Astrocyte (in vitro differentiated cells and primary cell): ENCODE data around the gene COBL.

Source experiments
- EZH2 ChIP-seq: IDR thresholded peaks from 2 replicates; pipeline ENCODE4 v1.6.1; 2012; ENCODE audit warnings: mild to moderate bottlenecking, low read length, inconsistent platforms; ENCODE audit not compliant: insufficient read depth
- TF ChIP-seq, protein P1 (sequence below): IDR thresholded peaks from 2 replicates; pipeline ENCODE4 v1.5.1; 2011; ENCODE audit warnings: low read depth, mild to moderate bottlenecking, inconsistent platforms, low read length, moderate library complexity; ENCODE audit not compliant: insufficient read depth

DNA sequence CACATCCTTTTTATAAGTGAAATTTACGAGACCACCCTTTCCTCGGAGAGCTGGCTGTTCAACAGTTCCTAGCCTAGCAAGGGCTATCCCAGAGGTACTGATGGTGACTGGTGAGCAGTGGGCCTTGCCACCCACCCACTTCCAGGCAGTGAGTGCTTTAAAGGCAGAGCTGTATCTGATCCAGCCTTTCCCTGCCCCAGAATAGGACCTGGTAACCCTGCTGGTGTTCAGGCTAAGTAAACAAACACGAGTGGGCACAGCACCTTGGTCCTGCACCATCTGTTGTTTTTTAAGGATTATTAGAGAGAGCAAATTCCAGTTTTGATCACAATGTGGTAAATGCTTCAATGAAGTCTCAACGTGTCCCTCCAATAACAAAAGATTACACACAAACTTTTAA, 75.7 kb downstream of the COBL start:
- TF ChIP-seq, protein P1, sequence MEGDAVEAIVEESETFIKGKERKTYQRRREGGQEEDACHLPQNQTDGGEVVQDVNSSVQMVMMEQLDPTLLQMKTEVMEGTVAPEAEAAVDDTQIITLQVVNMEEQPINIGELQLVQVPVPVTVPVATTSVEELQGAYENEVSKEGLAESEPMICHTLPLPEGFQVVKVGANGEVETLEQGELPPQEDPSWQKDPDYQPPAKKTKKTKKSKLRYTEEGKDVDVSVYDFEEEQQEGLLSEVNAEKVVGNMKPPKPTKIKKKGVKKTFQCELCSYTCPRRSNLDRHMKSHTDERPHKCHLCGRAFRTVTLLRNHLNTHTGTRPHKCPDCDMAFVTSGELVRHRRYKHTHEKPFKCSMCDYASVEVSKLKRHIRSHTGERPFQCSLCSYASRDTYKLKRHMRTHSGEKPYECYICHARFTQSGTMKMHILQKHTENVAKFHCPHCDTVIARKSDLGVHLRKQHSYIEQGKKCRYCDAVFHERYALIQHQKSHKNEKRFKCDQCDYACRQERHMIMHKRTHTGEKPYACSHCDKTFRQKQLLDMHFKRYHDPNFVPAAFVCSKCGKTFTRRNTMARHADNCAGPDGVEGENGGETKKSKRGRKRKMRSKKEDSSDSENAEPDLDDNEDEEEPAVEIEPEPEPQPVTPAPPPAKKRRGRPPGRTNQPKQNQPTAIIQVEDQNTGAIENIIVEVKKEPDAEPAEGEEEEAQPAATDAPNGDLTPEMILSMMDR, result no peak
- TF ChIP-seq EZH2, result no peak
